PFSK-1 (cell line): ENCODE measurements around the gene BCL2.

ENCODE experiments used
- REST ChIP-seq, 2 experiments: IDR thresholded peaks; 2 replicates each; pipeline versions ENCODE4 v1.6.1 to v1.8.0; 2011 to 2012; ENCODE audit warnings: low read depth in 2 of 2, low read length in 2 of 2, control low read depth in 1 of 2, inconsistent platforms in 1 of 2, mild to moderate bottlenecking in 1 of 2, moderate library complexity in 1 of 2; ENCODE audit not compliant: insufficient read depth in 1 of 2
- TAF1 ChIP-seq: IDR thresholded peaks from 2 replicates; pipeline ENCODE4 v1.6.1; 2012; ENCODE audit warnings: low read length, control low read depth, borderline replicate concordance; ENCODE audit not compliant: insufficient read depth

GRCh38 chr18:63179422-63179821 is 140.1 kb downstream of the BCL2 start:
- TF ChIP-seq REST (IDR thresholded peaks at IDR 0.05; ENCODE audit: insufficient read depth in 1 of 2, low read depth in 2 of 2, low read length in 2 of 2), result no peak
- no peak for TF ChIP-seq TAF1
